Astrocyte of the spinal cord (primary cell): ENCODE results near the gene RSKR.
A peak's percentile ranks its signal among the peaks of the same experiment; 100 is the strongest.
"Not testable (repeated sequence)": the region's sequence is repeated elsewhere in the genome, so short reads cannot be mapped to it uniquely, and the experiment has no call there.

Experiments used
- DNase-seq: peaks from one replicate; pipeline ENCODE4 v3.0.0; 2011; ENCODE audit warnings: low read depth, low spot score
- H3K4me3 ChIP-seq: 2 replicates; pipeline ENCODE4 v1.5.1; 2011; ENCODE audit warnings: low read depth, mild to moderate bottlenecking, low read length, moderate library complexity
- in situ Hi-C: cut with HindIII; loops from 2 replicates; pipeline ENCODE4 v1.10.0; 2017; ENCODE audit warnings: low sequenced_read_pairs
- TF ChIP-seq, protein P1 (sequence below): IDR thresholded peaks from 2 replicates; pipeline ENCODE4 v1.5.1; 2012; ENCODE audit warnings: low read depth, mild to moderate bottlenecking, low read length, inconsistent platforms

The RSKR gene

DNA sequence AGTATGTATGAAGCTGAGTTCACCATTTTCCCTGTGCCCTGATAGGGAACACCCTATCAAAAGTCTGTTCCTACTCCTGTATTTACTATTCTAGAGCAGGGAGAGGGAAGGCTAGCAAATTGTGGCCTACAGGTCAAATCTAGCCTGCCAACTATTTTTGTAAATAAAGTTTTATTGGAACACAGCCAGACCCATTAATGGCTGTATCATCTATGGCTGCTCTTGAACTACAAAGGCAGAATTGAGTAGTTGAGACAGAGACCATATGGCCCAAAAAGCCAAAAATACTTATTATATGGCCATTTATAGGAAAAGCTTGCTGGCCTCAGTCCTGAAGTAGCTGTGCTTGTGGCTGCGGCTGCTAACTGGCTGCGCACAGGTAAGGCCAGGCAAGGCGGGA, 33.0 kb downstream of the RSKR start:
- in situ Hi-C loops, result no loop called here

DNA sequence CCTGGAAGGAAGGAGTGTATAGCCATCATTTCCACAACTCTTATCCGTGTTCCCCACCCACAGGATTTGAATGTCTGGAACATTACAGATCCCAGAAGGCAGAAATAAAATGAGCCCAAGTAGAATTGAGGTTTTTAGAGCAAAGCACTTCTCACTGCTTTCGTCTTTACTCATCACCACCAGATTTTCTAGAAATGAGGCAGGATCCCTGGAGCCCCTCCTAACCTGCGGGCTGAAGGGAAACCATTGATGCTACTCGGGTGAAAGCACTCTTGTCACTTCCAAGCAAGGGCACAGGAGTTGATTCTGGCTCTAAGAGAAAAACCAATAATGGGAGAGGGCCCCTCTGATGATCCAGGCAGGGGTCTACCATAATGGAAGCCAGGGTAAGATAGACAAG, 34.5 kb downstream of the RSKR start:
- in situ Hi-C loops, result no loop called here

More for the DNA sequence above, 33.0 kb downstream of the RSKR start:
- TF ChIP-seq, protein P1, sequence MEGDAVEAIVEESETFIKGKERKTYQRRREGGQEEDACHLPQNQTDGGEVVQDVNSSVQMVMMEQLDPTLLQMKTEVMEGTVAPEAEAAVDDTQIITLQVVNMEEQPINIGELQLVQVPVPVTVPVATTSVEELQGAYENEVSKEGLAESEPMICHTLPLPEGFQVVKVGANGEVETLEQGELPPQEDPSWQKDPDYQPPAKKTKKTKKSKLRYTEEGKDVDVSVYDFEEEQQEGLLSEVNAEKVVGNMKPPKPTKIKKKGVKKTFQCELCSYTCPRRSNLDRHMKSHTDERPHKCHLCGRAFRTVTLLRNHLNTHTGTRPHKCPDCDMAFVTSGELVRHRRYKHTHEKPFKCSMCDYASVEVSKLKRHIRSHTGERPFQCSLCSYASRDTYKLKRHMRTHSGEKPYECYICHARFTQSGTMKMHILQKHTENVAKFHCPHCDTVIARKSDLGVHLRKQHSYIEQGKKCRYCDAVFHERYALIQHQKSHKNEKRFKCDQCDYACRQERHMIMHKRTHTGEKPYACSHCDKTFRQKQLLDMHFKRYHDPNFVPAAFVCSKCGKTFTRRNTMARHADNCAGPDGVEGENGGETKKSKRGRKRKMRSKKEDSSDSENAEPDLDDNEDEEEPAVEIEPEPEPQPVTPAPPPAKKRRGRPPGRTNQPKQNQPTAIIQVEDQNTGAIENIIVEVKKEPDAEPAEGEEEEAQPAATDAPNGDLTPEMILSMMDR, result no peak
- no peak overlapping the region for H3K4me3 ChIP-seq
- no peak for DNase-seq

DNA sequence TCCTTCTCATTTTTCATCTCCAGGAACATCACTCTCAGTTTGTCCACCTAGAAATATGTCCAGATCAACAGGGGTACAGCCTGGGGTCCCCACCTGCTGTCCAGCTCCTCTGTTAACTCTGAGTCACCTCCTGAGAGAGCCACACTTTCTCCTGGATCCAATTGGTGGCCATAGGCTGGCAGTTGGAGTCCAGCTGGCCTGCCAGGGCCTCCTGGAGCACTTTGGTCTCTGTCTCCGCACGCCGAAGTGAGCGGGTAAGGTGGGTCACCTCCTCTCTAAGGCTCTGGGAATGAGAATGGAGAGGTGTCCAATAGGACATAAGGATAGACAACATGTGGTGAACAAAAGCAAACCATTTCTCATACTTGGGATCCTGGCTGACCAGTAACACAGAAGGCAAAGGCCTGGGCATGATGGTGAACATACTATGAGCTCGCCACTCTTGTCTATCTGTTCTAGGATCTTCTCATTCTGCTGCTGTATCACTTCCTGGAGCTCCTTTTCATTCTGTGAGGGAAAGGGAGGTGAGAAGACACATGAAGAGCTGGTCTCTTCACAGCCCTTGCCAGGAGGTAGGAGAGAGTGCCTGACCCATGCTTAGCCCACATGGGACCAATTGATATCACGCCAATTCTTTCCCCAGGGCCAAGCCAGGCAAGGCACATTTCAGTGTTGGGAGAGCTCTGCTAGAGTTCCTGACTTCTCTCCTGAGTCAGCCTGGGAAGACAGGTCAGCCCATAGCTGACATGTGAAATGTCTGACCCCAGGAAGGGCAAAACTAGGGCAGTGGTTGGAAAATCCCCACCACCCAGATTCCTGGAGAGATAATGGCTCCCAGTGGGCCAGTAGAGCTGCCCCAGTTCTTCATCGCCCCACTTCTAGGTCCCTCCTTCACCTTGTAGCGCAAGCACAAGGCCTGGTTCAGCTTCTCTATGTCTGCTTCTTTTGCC, 35.5 kb downstream of the RSKR start:
- TF ChIP-seq, protein P1, result no peak
- in situ Hi-C loops, result no loop called here
- no peak overlapping the region for H3K4me3 ChIP-seq
- DNase-seq, result no peak

More for the DNA sequence above, 34.5 kb downstream of the RSKR start:
- H3K4me3 ChIP-seq, result no peak overlapping the region
- TF ChIP-seq, protein P1, result no peak
- no peak for DNase-seq

DNA sequence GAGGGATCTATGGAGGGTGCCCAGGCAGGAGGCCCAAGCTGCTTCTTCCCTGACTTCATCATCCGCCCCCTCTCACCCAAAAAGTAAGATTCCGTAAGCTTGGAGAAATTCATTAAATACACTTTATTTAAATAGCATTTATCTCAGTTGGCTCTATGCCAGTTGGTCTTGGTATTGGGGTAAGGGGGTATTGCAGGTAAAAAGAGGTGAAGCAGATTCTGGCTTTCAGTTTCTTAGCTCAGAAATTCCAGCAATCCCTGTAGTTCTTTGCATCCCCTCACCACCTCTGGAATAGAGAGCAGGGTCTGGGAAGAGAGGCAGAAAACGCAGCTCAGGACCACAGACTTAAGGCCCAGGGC, 36.5 kb downstream of the RSKR start:
- in situ Hi-C loops, result no loop called here
- H3K4me3 ChIP-seq, result no peak overlapping the region
- no peak for DNase-seq
- TF ChIP-seq, protein P1, result no peak

DNA sequence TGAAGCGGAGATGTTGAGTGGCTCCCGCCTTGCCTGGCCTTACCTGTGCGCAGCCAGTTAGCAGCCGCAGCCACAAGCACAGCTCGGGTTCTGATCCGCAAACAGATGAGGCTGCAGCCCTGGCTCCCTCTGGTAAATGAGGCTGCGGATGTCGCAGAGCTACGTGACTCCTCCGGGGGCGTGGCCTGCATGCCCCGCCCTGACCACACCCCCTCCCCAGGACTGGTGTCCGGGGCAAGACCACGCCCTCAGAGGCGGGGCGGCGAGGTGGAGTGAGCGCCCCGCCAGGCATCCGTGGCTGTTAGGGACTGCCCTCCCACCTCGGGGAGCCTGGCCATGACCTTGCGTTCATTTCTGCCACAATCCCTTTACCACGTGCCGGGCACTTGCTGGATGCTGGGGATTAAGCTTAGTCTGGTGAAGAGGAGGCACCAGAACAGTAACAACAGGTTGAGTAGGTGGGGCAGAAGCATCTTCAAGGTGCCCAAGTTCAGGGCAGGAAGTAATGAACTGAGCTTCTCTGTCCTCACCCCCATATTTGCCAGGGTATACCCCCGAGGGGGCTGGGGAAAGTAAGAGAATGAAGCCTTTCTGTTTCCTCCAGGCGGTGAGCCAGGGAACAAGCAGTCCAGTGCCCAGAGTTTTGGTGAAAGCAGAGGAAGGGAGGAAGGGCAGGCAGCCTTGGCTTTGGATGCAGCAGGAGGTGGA, 37.1 kb downstream of the RSKR start, which contains the start of gene ALDOC:
Gene ALDOC, minus strand, starts transcription at position 138 of the 708 bp plus-strand sequence. CDS start 1,363 bp downstream, outside the sequence.
- TF ChIP-seq, protein P1, result no peak
- H3K4me3 ChIP-seq, result peak within 1 kb of the TSS; percentile 31
- in situ Hi-C loops, result no loop called here
- peak; percentile 91 for DNase-seq

DNA sequence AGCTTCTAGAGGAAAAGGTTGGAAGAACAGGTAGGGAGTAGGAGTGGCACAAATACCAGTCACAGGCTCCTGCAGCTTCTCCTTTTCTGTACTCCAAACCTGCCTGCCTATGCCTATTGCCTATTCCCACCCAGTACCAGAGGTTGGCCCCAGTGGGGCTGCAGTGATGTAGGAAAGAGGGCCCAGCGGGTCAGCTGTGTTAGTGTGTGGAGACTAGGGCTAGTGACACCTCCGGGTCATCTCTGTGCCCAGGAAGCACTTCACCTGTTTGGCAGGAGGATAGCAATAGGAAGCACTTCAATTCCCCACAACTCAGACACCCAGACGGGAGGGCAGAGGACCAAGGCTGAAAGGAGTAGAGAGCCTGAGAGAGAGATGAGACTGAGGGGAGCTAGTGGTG, 38.0 kb downstream of the RSKR start:
- DNase-seq, H3K4me3 ChIP-seq, in situ Hi-C loops: not testable (repeated sequence)
